GM18870 (cell line): ENCODE measurements around the gene LMBR1.
"Not testable (repeated sequence)": the region's sequence is repeated elsewhere in the genome, so short reads cannot be mapped to it uniquely, and the experiment has no call there.

Experiments used
- ATAC-seq: cut with Tn5 transposase; IDR thresholded peaks from one replicate; pipeline ENCODE4 v1.9.1; 2021; ENCODE audit warnings: moderate library complexity; ENCODE audit not compliant: unreplicated experiment

LMBR1 gene

DNA sequence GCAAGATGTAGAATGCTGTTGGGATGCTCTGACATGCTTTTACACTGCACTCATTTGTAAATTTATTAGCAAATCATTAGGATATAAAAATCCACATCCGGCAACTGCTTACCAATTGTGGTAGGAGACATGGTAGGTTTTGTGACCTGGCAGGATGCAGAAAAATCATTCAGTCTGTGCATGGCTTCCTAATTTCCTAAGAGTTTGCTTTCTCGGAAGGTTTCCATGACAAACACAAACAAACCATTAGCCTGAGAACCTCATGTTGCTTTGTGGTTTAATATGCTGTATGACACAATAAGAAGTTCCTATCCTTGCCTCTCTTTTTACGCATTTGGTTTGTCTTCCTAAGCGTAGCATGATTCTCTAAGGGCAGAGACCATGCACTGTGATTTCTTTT, 14.7 kb upstream of the LMBR1 start:
- ATAC-seq, result no peak

DNA sequence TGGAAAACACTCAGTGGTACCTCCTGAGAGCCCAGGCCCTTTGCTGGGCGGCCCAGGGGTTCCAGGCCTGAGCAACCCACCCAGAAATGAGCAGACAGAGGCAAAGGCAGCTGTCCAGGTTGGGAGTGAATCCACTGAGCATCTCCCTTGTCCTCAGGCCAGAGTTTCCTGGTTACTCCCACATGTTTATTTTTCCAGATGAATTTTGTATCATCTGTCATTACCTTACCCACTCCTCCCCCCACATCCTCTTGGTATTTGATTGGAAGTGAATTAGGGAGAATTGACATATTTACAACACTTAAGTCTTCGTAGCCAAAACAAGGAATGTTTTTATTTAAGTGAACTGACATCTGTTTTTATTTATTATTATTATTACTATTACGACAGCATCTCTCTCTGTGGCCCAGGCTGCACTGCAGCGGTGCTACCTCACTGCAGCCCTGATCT, 13.2 kb upstream of the LMBR1 start:
- ATAC-seq, result no peak

DNA sequence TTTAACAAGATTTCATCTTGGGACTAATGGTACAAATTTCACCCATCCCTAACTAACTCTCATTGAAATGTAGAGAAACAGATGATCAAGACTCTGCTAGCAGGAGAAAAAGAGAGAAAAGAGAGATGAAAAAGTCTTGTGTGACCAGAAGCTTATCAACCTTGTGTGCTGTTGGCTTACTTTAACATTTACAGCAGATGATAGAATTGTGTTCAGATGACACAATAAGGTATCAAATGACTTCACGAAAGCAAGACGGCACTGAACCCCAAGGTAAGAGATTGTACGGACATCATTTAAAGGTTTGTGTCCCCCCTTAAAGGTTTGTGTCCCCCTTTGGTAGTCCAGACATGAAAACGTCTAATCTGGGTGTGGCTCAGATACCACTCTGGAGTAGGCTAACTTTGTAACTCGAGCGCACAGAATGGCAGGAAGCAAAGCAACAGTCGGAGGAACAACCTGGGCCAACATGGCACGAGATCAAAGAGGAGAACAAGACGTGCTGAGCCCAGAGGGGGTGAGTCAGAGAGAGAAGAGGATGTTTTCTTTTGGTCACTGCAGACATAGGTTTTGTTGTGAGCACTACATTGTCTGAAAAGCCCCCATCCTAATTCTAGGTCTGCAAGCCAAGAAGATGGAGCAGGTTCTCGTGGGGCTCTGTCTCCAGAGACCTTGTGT, 10.4 kb upstream of the LMBR1 start:
- no peak for ATAC-seq

DNA sequence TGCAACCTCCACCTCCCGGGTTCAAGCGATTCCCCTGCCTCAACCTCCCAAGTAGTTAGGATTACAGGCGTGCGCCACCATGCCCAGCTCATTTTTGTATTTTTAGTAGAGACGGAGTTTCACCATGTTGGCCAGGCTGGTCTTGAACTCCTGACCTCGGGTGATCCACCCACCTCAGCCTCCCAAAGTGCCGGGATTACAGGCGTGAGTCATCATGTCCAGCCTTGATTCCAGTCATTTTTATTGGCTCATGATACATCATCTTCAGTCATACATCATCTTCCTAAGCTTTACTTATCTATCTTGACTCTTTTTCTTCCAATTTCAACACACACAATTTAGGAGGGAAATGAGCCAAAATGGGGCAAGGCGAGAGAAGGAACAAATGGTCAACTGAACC, 7.1 kb upstream of the LMBR1 start:
- ATAC-seq, result not testable (repeated sequence)

DNA sequence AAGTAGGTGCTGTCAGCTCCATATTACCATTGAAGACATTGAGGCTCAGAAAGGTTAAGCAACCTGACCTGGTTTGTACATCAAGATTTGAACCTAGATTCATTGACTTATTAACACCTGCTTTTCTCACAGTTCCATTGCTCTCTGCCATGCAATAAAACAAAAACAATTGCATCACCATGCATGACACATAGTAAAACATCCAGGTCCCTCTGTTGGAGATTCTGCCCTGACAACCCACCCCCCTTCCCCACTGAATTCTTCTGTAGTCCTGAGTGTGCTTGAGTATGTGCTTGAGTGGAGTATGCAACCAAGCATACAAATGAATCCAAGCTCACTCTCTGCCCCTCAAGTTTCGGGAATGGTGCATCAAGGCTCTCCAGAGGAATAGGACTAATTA, 6.0 kb upstream of the LMBR1 start:
- no peak for ATAC-seq

DNA sequence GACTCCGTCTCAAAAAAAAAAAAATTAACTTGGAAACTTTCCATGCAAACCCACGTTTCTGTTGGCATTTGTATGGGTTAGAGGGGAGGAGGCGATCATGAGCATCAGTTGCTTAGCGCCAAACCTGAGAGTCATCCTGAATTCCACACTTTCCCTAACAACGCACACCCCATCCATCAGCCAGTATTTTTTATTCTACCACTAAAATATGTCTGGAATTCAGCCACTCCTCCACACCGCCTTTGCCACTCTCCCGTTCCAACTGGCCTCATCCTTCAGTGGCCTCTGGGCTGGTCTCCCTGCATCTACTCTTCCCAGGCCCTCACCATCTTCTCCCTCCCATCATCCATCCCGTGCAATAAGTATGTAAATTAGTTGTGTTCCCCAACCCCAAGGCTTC, 4.7 kb upstream of the LMBR1 start:
- no peak for ATAC-seq

DNA sequence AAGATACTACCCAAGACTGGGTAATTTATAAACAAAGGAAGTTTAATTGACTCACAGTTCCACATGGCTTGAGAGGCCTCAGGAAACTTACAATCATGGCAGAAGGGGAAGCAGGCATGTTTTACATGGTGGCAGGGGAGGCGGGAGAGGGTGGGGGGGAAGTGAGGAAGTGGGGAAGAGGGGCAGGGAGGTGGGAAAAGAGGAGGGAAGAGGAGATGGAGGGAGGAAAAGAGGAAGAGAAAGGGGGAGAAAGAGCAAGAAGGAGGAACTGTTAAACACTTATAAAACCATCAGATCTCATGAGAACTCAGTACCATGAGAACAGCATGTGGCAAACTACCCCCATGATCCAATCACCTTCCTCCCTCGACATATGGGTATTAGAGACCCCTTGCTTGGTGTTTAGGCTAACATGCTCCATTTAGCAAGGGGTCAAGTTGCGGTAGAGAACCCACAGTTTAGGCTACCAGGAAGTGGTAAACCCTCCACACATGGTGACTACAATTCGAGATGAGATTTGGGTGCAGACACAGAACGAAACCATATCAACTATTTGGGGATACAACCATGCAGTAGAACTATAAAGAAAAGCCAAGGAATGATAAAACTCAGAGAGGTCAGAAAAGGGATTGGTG, 3.5 kb upstream of the LMBR1 start:
- ATAC-seq, result no peak

DNA sequence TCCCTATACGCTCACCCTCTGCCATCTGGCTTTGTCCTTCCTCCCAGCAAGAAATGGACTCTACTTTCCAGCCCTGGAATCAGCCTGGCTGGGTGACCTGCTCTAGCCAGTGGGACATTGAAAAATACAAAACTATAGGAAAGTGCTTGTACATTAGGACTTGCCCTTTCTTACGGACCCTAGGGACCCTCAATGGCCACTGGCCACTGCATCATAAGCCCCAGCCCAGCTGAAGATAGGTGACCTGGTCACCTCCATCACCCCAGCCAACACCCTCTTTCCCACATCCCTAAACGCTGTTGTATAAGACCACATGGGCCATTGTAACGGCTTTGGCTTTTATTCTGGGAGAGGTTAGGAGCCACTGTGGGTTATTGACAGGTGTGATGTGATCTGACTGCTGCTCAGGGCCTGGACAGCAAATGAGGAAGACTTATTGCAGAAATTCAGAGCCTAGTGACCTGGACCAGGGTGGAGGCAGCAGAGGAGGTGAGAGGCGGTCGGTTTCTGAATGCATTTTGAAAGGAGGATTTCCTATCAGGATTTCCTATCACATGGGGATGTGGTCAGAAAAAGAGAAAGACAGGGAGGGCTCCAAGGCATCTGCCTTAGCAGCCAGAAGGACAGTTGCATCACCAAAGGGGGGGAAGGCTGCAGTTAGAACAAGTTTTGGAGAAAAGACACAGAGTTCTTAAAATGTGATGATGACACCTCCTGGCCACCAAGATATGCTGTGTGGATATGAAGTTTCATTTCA, 2.2 kb upstream of the LMBR1 start:
- no peak for ATAC-seq

DNA sequence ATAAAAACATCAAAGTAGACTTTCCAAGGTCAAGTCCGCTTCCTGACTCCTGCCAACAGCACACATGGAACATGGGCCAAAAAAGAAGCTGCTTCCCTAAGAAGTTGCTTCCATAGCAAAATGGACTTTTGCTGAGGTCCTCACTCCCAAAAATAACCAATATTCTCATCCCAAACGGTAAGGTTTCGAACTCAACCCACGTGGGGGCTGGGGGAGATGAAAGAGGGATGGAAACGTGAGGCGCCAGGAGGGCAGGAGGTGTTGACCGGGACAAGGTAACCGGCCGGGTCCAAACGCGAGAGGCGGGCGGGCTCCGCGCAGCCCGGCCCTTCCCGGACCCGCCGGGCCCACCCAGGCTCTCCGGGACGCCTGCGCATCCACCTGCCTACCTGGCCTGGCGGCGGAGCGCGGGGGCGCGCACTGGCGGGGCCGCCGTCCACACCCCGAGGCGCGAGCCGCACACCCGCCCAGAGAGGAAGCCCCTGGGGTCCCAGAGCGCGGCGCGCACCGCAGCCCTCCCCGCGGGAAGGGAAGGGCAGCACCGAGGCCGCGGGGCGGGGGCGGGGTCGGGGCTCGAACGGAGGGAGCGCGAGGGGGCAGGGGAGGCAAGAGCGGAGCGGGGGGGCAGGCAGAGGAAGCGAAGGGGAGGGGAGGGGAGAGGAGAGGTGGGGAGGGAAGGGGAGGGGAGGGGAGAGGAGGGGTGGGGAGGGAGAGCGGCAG, 742 bp downstream of the LMBR1 start:
- no peak for ATAC-seq

DNA sequence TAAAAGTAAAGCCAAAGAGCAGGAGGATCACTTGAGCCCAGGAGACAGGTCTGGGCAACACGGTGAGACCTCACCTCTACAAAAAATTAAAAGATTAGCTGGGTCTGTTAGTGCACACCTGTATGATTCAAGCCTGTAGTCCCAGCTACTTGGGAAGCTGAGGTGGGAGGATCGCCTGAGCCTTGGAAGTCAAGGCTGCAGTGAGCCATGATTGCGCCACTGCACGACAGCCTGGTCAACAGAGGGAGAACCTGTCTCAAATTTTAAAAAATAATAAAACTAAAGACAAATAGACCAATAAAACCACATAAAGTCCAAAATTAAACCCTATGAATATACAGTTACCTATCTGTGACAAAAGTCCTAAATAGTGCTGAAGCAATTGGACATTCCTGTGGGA, 3.2 kb downstream of the LMBR1 start:
- ATAC-seq, result no peak

DNA sequence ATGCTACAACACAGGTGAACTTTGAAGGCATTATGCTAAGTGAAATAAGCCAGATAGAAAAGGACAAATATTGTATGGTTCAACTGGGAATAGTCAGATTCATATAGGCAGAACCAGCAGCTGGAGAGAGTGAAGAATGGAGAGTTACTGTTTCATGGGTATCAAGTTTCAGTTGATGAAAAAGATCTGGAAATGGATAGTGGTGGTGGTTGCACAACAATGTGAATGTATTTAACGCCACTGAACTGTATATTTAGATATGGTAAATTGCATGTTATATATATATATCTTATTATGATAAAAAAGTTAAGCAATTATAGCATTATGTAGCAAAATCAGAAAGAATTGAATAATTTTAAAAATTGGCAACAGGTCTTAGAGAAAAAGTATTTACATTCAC, 3.9 kb downstream of the LMBR1 start:
- ATAC-seq, result no peak

DNA sequence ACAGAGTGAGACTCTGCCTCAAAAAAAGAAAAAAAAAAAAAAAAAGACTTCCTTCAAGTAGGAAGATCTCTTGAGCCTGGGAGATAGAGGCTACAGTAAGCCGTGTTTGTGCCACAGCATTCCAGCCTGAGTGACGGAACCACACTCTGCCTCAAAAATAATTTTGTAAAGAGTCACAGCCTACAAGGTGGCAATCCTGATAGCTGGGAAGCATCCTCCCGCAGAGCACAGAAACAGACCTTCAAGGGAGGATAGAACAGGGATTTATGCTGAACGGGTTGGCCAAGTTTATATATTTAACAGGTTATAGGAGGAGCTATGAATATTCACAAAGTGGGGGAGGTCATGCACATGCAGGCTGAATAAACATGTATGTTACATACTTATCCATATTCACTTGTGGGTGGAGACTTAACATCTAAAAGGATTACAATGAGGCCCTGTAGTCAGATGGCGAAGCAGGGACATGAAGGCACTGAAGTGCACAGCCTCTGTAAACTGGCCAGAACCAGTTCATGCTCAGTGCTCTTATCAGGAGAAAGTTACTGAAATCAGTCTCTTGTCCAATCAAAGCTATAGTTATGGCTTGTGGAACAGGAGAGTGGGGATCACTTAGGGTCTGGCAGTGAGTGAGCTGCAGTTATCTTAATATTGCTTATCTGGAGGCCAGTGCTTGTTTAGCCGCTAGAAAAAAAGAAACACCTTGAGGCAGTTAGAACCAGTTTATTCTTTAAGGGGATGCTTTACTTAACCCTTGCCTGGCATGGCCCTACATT, 6.8 kb downstream of the LMBR1 start:
- no peak for ATAC-seq

DNA sequence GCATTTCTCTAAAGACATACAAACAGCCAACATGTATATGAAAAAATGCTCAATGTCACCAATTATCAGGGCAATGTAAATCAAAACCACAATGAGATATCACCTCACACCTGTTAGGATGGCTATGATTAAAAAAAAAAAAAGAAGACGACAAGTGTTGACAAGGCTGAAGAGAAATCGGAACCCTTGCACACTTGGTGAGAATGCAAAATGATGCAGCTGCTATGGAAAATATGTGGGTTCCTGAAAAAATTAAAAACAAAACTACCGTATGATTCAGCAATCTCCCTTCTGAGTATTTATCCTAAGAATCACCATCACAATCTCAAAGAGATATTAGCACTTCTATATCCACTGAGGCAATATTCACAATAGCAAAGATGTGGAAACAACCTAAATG, 11.3 kb downstream of the LMBR1 start:
- ATAC-seq, result no peak

DNA sequence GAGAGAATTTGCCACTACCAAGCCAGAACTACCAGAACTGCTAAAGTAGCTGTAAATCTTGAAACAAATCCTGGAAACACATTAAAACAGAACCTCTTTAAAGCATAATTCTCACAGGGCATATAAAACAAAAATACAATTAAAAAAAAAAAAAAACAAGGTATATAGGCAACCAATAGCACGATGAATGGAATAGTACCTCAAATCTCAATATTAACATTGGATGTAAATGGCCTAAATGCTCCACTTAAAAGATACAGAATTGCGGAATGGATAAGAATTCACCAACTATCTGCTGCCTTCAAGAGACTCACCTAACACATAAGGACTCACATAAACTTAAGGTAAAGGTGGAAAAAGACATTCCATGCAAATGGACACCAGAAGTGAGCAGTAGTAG, 17.2 kb downstream of the LMBR1 start:
- no peak for ATAC-seq

DNA sequence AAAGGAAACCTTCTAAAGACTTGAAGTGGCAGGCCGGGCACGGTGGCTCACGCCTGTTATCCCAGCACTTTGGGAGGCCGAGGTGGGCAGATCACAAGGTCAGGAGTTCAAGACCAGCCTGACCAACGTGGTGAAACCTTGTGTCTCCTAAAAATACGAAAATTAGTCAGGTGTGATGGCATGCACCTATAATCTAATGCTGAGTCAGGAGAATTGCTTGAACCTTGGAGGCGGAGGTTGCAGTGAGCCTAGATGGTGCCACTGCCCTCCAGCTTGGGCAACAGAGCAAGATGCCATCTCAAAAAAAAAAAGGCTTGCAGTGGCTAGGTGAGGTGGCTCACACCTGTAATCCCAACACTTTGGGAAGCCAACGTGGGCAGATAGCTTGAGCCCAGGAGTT, 24.6 kb downstream of the LMBR1 start:
- ATAC-seq, result not testable (repeated sequence)

DNA sequence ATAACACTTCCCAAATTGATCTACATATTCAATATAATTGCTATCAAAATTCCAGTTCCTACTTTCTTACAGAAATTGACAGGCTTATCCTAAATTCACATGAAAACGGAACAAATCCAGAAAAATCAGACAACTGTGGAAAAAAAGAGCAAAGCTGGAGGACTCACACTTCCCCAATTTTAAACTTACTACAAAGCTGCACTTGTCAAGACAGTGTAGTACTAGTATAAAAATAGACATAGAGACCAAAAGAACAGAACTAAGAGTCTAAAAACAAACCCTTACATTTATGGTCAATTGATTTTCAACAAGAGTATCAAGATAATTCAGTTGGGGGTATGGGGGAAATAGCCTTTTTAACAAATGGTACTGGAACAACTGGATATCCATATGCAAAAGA, 27.5 kb downstream of the LMBR1 start:
- ATAC-seq, result no peak

DNA sequence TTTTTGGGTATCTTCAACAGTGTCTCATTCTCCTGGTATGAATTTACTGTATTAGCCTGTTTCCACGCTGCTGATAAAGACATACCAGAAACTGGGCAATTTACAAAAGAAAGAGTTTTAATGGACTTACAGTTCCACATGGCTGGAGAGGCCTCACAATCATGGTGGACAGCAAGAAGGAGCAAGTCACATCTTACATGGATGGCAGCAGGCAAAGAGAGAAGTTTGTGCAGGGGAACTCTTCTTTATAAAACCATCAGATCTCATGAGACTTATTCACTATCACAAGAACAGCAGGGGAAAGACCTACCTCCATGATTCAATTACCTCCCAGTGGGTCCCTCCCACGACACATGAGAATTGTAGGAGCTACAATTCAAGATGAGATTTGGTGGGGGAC, 31.0 kb downstream of the LMBR1 start:
- ATAC-seq, result not testable (repeated sequence)

DNA sequence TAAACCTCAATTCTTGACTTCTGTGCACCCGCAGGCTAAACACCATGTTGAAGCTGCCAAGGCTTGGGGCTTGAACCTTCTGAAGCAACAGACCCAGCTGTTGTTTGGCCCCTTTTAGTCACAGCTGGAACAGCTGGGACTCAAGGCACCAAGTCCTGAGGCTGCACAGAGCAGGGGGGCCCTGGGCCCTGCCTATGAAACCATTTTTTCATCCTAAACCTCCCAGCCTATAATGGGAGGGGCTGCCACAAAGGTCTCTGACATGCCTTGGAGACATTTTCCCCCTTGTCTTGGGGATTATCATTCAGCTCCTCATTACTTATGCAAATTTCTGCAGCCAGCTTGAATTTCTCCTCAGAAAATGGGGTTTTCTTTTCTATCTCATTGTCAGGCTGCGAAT, 31.8 kb downstream of the LMBR1 start:
- ATAC-seq, result no peak

DNA sequence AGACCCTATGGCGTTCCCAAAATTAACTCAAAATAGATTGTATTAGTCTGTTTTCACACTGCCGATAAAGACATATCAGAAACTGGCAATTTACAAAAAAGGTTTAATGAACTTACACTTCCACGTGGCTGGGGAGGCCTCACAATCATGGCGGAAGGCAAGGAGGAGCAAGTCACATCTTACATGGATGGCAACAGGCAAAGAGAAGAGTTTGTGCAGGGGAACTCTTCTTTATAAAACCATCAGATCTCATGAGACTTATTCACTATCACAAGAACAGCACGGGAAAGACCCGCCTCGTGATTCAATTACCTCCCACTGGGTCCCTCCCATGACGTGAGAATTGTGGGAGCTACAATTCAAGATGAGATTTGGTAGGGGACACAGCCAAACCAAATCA, 32.9 kb downstream of the LMBR1 start:
- ATAC-seq, result not testable (repeated sequence)

DNA sequence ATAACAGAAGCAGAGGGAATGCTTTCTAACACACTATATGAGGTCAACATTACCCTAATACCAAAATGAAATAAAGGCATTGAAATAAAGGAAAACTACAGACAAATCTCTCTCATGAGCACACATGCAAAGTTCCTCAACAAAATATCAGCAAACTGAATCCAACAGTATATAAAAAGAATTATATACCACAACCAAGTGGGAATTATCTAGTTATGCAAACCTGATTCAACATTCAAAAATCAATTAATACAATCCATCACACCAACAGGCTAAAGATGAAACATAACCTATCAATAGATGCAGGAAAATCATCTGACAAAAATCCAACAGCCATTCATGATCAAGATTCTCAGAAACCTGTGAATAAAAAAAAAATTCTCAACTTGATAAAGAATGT, 34.5 kb downstream of the LMBR1 start:
- no peak for ATAC-seq

DNA sequence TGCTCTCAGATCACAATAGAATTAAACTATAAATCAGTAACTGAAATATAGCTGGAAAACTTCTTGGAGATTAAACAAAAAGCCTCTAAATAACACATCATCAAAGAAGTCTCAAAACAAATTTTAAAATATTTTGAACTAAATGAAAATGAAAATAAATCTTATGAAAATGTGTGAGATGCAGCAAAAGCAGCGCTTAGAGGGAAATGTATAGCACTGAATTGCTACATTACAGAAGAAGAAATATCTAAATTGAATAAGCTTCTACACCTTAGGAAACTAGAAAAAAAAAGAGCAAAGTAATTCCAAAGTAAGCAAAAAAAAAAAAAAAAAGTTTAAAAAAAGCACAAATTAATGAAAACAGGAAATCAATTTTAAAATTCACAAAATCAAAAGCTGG, 35.2 kb downstream of the LMBR1 start:
- no peak for ATAC-seq
